ENCODE data around the gene PDZD2.
"Not testable (repeated sequence)": the region's sequence is repeated elsewhere in the genome, so short reads cannot be mapped to it uniquely, and the experiment has no call there.

The PDZD2 gene

DNA sequence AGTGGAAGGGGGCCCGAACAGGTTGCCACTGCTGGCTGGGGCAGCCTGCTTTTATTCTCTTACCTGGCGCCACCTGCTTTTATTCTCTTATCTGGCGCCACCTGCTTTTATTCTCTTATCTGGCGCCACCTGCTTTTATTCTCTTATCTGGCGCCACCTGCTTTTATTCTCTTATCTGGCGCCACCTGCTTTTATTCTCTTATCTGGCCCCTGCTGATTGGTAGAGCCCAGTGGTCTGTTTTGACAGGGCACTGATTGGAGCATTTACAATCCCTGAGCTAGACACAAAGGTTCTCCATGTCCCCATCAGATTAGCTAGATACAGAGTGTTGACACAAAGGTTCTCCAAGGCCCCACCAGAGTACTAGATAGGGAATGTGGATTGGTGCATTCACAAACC lies 52.5 kb downstream of the PDZD2 start:
- DNase-seq (ENCODE audit: low read depth), result not testable (repeated sequence)

DNA sequence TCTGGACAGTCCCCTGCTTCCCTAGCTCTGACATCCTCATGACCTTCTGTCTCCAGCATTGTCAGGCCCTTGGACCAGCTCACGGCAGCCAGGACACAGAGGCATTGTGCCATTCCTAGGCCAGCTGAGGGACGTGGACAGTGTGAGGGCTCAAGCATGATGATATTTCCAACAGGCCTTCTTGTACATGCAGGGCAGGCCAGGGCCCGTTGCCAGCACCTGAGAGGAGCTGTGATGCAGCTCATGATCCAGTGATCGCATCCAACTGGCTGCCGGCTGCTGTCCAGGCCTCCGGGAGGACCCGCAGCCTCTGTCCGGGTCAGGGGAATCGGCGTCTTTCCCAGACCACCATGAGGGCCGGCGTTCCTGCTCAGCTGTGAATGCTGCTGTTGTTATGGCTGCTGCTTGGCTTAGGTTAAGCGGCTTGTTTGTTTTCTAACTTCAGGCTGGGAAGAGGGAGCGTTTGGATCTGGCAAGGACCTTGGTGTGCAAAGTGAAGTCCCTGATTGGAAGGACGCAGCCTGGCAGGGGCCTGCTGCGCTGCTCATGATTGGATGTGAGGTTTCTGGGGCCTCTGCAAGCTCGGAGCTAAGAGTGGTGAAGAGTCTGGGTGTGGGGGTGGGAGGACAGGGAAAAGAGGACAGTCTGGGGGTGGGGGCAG lies 53.8 kb downstream of the PDZD2 start:
- no peak for DNase-seq (ENCODE audit: low read depth)

DNA sequence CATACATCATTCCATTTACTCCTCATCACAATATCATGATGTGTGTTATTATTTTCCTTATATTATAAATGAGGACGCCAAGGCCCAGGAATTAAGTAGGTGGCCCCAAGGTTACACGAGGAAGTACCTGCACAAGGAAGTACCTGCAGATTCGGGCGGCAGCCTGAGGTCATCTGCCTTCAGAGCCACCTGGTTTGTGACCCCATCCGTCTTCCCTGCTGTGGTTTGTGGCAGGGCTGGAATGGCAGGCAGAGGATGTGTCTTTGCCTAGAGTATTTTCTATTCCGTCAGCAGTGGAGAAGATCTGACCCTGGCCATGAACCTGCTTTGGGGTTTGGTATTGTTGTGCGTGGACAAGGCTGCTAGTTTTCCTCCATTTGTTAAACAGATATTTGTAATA lies 59.7 kb downstream of the PDZD2 start:
- no peak for DNase-seq (ENCODE audit: low read depth)

DNA sequence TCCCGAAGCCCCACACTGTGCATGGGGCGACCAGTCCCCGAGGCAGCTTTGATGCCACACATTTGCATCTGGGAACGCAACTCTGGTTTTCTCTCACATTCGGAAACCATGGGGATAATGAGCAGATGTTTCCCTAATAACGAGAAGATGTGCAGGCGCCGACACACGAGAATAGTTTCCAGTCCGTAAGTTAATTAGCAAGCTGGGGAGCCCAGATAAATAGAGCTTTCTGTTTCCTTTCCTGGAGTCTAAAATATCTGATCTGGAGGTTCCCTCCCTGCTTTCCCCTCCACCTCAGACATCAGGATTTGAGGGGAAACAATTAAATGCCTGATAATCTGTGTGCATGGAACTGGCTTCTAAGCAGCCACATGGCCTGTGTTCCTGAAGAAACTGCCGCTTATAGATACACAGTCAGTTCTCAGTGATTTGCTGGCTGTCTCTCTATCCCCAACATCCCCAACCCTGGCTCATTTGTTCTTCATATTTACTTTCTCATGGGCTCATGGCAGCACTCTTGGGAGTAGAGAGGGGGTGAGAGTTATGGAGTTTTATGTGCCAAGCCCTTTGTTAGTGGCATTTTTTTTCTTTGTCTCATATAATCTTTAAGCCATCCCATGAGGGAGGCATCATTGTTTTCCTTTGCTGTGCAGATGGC lies 62.8 kb downstream of the PDZD2 start:
- DNase-seq (ENCODE audit: low read depth), result no peak

- no peak for DNase-seq (ENCODE audit: low read depth)
Measured at GRCh38 chr5:31702712-31703111, 63.8 kb downstream of the PDZD2 start.

DNA sequence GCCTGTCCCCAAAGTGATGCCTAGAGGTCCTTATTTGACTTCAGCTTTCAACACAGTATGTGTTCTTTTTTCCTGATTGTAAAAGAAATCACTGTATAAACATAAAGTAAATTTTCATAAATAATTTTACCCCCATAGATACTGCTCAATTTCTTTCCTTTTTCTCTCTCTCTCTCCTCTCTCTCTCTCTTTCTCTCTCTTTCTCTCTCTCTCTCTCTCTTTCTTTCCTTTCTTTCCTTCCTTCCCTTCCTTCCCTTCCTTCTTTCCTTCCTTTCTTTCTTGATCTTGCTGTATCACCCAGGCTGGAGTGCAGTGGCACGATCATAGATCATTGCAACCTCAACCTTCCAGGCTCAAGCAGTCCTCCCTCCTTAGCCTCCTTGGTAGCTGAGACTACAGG lies 64.8 kb downstream of the PDZD2 start:
- no peak for DNase-seq (ENCODE audit: low read depth)

DNA sequence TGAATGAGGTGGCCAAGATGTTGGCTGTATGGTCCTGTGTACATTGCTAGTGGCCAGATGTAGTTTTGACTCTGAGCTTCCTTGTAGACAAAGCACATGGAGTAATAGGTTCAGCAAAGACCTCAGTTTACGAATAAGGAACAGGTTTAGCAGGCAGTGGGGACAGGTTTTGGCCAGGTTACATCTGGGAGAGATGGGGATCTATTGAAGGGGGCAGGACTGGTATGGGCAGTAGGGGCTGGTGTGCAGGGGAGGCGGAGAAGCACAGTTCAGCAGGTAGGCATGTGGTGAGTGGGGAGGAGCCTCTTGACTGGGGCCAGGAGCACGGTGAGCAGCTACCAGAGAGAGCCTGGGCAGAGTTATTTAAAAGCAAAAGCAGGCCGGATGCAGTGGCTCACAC lies 67.3 kb downstream of the PDZD2 start:
- no peak for DNase-seq (ENCODE audit: low read depth)

- no peak for DNase-seq (ENCODE audit: low read depth)
Measured at GRCh38 chr5:31707329-31707728, 68.4 kb downstream of the PDZD2 start.

DNA sequence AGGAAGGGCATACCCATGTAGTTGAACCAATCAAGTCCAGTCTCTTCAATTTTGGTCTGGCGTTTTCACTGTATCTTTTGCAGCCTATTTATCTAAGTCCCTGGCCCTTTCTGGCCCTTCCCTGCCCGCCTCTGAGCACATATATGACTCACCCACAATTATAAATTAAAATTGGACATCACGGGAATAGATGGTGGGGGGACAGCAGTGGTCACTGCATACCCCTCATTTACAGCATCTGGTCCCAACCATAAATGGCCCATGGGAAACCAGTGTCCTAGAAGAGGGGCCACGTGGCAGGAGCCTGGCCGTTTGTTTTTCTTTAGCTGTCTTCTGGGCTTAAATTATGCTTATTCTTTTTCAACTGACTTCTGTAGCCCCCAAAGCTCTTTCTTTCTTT lies 69.2 kb downstream of the PDZD2 start:
- no peak for DNase-seq (ENCODE audit: low read depth)

DNA sequence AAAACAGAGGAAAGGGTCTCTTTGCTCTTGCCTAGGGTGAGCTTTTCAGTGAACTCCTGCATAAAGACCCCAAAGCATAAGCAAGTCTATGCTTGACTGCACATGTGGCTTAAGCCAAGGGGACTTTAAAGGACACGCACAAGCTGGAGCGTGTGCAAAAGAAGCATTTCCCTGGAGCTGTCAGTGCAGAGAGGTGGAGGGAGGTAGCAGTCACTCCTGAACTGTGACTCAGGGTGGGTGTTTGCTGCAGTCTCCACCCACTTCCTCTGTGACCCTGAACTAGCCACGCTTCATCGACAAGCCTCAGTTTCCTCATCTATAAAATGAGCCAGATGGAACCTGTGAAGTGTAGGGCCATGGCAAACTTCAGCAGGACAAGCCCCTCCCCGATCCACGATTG lies 72.4 kb downstream of the PDZD2 start:
- no peak for DNase-seq (ENCODE audit: low read depth)

GRCh38 chr5:31711935-31712592 lies 73.1 kb downstream of the PDZD2 start:
- DNase-seq (ENCODE audit: low read depth), result no peak

- no peak for DNase-seq (ENCODE audit: low read depth)
Measured at GRCh38 chr5:31717561-31717960, 78.6 kb downstream of the PDZD2 start.

DNA sequence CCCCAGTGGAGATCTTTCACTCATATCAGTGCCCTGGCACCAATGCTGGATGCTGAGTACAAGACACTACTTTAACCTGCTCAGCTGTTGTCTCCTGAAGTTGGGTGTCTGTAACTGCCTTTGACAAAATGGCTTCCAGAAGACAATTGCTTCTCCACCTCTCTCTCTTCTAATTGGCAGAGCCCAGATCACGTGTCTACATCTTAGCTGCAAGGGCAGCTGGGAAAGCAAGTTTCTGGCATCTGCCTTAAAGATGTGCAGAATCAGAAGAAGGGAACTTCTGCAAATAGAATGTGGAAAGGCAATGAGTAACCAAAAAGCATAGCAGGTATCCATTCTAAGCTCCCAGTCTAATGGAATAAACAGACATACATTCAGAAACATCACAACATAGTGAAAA lies 81.1 kb downstream of the PDZD2 start:
- no peak for DNase-seq (ENCODE audit: low read depth)

- DNase-seq (ENCODE audit: low read depth), result no peak
Measured at GRCh38 chr5:31720811-31721345, 81.9 kb downstream of the PDZD2 start.

GRCh38 chr5:31722111-31722510 lies 83.2 kb downstream of the PDZD2 start:
- DNase-seq (ENCODE audit: low read depth), result no peak

DNA sequence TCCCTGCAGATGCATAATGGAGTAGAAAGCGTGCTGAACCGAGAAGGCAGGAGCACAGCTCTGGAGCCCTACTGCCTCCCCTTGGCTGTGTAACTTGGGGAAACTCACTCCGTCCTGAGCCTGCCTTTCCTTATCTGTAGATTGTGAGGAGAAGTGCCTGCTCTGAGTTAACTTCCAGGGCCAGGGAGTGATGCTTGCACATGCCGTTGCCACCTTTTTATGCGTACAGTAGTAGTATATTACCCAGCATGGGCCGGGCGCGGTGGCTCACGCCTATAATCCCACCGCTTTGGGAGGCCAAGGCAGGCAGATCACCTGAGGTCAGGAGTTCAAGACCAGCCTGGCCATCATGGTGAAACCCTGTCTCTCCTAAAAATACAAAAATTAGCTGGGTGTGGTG lies 87.1 kb downstream of the PDZD2 start:
- no peak for DNase-seq (ENCODE audit: low read depth)

GRCh38 chr5:31726952-31727351 lies 88.0 kb downstream of the PDZD2 start:
- DNase-seq (ENCODE audit: low read depth), result no peak

GRCh38 chr5:31728039-31728438 lies 89.1 kb downstream of the PDZD2 start:
- DNase-seq (ENCODE audit: low read depth), result no peak

DNA sequence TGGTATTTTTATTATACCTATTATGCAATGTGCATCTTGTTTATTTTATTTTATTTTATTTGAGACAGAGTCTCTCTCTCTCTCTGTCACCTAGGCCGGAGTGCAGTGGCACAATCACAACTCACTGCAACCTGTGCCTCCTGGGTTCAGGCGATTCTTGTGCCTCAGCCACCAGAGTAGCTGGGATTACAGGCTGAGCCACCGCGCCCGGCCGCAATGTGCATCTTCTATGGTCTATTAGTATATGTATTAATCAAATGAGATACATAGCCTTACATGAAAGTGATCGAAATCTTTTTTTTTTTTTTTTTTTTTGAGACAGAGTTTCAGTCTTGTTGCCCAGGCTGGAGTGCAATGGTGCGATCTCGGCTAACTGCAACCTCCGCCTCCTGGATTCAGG lies 89.9 kb downstream of the PDZD2 start:
- not testable (repeated sequence) for DNase-seq (ENCODE audit: low read depth)

DNA sequence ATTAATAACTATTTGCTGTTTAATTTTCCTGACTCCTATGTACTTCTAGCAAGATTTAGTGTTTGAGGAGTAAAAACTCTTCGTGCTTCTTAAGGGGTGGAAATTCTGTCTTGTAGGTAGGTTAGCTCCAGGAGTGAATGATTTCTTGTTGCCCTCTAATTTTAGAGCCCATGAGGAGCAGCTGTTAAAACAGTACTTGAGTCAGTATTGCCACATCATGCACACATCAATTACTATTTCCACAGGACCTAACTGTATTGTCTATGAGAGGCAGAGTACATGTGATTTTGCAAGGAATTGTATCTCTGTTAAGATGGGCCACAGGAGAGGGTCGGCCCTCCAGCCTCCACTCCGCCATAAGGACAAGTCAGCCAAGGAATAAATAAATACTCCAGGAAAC lies 91.2 kb downstream of the PDZD2 start:
- DNase-seq (ENCODE audit: low read depth), result no peak

GRCh38 chr5:31731016-31731415 lies 92.1 kb downstream of the PDZD2 start:
- DNase-seq (ENCODE audit: low read depth), result no peak

DNA sequence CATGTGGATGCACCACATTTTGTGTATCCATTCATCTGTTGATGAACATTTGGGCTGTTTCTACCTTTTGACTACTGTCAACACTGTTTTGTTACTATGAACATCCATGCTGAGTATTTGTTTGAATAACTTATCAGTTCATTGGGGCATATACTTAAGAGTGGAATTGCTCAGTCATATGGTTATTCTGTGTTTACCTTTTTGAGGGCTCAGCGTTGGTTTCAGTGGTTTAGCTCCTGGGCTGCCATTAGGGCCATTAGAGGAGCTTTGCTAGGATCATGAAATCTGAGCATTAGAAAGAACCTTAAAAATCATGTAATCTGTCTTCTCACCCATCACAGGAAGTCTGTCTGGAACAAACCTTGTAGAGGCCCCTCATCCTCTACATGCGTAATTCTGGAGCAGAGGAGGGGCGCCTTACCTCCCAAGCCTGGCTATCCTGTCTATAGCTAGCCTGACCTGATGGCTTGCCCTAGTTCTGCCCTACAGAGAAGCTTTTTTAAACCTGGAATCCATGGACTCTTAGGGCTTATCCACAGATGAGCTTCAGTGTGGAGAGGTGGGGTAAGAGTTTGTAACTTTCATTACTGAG lies 92.9 kb downstream of the PDZD2 start:
- DNase-seq (ENCODE audit: low read depth), result no peak

- not testable (repeated sequence) for DNase-seq (ENCODE audit: low read depth)
Measured at GRCh38 chr5:31732821-31733220, 93.9 kb downstream of the PDZD2 start.
